Hematopoietic multipotent progenitor cell treated with erythropoietin and hydrocortisone succinate and interleukin-3 and kit ligand, for 8 days (in vitro differentiated cells): ENCODE measurements around the gene SP2.

Source experiments
- DNase-seq: peaks from one replicate; pipeline ENCODE4 v3.0.0-alpha.2; 2015

The SP2 gene

DNA sequence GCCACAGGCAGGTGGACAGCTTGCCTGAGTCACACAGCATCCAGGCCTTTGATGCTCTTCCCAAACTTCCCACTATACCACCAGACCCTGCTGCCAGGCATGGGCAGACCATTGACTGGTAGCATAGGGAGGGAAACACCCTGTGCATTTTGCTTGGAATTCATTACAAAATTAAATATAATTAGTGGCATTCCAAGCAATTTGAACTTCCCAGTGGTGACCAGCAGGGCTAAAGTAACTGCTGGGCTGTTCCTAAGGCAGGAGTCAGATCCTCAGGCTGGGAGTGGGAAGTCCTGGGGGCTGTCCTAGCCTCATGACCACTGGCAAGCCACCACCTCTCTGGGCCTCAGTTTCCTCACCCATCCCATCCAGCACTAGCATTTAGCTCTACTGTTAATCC is 57.9 kb downstream of the SP2 start:
- DNase-seq, result no peak

DNA sequence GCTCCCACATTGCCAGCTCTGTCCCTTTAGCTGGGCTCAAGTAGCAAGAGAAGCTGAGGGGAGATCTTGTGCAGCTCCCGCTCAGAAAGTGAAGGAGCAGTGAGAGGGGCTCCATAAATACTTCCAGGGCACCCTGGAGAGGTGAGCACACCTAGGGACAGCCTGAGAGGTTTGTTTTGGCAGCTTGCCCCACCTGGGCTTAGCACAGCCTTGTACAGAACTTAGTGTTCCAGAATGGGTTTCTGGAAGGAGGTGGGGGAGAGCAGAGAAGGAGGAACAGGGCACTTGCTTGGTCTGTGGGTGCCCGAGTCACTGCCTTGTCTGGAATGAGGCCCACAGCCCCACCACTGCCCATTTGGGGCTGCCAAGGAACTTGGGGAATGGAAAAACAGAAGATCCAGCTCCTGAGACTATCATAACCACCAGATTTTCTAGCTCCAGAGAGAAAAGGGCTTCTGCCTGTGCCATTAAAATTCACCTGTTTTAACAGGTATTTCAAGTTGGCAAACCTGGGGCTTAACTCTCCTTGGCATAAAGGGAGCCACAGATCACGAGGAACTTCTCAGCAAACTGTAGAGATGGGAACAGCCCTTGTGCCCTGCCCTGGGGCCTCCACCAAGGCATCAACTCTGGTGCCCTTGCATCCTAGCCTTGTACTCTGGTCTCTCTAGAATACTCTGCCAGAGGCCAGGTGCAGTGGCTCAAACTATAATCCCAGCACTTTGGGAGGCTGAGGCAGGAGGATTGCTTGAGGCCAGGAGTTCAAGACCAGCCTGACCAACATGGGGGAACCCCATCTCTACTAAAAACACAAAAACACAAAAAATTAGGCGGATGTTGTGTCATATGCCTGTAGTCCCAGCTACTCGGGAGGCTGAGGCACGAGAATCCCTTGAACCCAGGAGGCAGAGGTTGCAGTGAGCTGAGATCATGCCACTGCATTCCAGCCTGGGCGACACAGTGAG is 59.7 kb downstream of the SP2 start:
- DNase-seq, result no peak

DNA sequence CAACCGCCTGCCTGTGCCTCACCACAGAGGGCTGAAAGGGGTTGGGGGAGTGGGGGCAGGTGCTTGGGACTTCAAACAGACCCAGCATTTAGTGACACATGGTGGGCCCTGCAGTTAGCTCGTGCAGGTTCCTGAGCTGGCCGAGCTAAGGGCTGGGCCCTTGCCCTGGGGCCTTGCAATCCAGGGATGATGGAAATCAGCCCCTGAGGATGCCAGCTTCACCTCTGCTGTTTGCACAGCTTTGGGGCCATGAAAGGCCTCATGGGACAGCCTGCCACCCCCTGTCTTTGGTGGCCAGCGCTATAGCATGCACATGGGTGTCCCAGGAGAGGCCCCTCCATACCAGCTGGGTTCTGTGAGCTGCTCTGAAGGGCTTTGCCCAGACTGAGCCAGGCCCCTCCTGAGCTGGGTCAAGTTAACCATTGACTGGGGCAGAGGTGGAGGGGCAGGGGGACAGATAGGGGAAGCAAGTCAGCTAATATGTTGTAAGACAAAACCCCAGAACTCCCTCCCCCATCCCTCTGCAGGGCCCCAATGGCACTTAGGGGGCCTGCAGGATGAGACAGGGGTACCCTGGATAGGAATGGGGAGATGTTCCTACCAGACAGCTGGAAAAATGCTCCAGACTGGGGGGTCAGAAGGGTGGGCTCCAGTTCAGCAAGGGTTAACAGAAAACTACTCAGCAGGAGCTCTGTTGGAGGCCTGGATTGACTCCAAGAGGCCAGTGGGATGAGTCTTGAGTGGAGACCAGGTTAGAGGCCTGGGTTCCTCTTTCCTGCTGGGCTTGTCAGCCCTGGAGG is 61.0 kb downstream of the SP2 start:
- DNase-seq, result no peak

DNA sequence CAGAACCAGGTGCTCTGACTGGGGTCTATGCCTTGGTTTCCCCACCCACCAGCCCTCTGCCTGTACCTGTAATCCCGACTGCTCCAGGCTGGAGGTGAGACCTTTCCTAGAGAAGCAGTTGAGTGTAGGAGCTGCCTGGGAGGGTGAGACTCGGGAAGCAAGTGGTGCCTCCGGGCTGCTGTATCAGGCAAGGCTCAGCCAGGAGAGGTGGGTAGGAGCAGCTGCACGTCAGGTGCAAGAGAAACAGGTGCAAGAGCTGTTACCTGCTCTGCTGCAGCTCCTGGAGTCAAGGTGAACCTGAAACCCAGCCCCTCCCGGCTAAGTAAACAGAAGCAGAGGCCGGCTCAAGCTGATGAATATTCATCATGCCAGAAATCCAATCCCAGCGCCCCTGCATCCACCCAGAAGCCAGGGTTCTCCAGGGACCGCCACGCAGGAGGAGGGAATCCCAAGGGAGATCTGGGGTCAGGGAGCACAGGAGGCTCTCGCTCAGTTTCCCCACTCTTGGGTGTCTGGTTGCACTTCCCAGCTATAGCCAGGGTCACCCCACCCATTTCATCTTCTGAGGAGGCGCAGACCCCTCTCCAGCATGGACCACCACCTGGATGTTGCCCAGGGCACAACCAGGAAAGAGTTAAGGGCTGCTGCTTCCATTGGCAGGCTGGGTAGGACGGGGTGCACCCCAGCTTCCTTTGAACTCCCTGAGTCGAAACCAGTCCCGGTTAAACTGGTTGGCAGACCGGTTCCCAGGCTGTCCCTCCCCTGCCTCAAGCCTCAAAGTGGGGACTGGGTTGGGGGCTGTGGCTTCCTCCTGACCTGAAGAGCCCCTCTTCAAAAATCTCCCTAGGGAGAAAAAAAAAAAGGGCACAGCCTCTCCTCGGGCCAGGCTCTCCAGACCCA is 61.8 kb downstream of the SP2 start, which contains the start of gene PRR15L:
Gene PRR15L, minus strand, starts transcription at position 293 of the 900 bp plus-strand sequence. CDS start 4,649 bp downstream, outside the sequence.
- no peak for DNase-seq

- DNase-seq, result no peak
These were observed 64.0 kb downstream of the SP2 start for GRCh38 chr17:47959825-47960655.

DNA sequence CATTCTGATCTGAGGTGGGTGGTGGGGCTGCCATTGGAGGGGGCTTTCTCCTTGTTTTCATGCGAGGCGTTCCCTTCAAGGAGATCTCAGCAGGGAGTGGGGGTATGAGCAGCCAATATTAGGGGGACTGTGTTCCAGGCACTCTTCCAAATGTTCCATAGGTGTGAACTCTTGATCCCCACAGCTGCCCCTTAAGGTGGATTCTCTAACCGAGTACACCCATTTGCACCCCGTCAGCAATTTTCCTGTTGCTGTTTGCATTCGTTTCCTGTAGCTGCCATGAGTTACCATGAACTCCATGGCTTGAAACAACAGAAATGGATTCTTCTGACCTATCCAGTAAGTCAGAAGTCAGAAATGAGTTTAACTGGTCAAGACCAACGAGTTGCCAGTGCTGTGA is 65.4 kb downstream of the SP2 start:
- no peak for DNase-seq

GRCh38 chr17:47962901-47963300 is 66.9 kb downstream of the SP2 start:
- no peak for DNase-seq

GRCh38 chr17:47964856-47965255 is 68.8 kb downstream of the SP2 start:
- no peak for DNase-seq

- no peak for DNase-seq
These were observed 70.1 kb downstream of the SP2 start for GRCh38 chr17:47966079-47966519.

DNA sequence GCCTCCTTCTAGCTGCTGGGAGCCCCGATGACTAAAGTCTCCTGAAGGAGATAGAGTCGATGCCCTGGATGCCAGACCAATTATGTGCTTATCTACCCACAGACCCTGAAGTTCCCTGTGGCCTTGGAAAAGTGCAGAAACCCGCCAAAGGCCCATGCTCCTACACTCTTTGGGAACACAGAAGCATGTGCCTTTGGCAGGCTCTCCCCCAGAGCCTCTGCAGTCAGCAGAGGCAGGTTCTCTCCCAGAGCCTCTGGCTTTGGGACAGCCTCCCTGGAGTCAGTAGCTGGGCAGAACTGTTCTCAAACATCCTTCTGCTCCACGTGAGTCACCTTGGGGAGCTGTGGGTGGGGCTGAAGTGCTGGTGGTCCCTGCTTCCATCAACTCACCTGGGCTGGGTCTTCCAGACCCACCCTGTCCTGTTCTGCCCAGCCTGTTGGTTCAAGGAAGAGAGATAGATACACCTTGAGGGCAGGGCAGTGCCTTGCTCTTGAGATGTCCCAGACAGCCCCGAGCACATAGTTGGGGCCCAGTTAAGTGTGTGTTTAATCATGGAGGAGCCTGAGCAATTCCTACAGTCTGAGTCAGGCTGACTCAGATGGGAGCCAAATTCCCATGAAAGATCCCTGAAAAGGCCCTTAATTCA is 71.7 kb downstream of the SP2 start:
- no peak for DNase-seq

GRCh38 chr17:47968836-47969235 is 72.8 kb downstream of the SP2 start:
- no peak for DNase-seq

DNA sequence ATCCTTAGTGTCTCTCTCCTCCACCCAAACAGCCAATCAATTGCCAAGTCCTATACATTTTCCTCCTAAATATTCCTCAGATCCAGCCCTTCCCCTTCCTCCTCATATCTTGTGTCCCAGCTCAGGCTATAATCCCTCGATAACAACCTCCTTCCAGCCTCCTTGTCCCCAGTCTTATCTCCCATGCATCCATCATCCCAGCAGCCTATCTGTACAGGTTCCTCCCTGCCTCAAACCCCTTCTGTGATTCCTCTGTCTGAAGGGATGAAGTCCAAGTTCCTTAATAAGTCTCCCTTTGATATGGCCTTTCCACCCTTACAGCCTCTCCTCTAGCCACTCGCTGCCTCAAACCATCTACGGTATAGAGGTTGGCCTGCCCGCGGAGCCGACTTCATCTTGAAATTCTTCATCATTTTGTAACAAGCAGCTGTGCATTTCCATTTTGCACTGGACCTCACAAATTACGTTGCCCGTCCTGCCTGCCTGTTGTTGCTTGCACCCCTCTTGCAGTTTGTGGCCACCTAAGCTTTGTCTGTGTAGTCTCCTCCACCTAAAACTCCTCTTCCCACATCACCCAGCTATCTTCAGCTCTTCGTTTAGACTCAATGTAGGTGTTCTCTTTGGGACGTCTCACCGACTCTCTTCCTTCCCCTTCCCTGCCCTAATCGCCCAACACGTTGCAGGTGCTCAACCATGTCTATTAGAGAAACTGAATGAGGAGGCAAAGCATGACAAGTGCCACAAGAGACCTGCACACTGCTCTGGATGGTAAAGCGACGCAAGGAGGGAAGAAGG is 74.1 kb downstream of the SP2 start:
- DNase-seq, result no peak

- peak; percentile 99 for DNase-seq
These were observed 74.9 kb downstream of the SP2 start, which contains the start of gene CDK5RAP3 for GRCh38 chr17:47970725-47971499. Gene CDK5RAP3 (plus strand): TSS chr17:47971113. CDS start chr17:47971147, 34 bp downstream.

- no peak for DNase-seq
These were observed 77.5 kb downstream of the SP2 start for GRCh38 chr17:47973541-47973940.

DNA sequence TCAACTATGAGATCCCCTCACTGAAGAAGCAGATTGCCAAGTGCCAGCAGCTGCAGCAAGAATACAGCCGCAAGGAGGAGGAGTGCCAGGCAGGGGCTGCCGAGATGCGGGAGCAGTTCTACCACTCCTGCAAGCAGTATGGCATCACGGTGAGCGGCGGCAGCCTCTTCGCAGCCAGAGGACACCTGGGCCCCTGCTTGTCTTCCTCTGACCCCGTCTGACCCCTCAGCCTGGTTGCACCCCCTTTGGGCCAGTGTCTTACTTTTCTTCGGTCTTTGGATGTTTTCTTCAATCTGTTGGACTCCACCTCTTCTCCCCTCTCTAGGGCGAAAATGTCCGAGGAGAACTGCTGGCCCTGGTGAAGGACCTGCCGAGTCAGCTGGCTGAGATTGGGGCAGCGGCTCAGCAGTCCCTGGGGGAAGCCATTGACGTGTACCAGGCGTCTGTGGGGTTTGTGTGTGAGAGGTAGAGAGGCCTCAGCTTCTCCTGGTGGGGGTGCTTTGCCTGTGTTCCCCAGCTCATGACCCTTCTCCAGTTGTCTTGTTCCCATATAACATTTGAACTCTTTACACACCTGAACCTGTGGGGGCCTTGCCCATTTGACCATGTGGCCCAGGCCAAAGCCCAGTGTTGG is 79.3 kb downstream of the SP2 start:
- DNase-seq, result no peak

- no peak for DNase-seq
These were observed 79.8 kb downstream of the SP2 start for GRCh38 chr17:47975823-47976205.

GRCh38 chr17:47978324-47978723 is 82.3 kb downstream of the SP2 start:
- peak; percentile 61 for DNase-seq
